Sigmoid colon (tissue), 7 donors: ENCODE measurements around the gene ABCB6. TPM values are rescaled to one million over a fixed set of nuclear protein-coding genes. Genes with fewer than 3 reads are reported as not detected.

ENCODE experiments used
- DNase-seq: peaks from one replicate; pipeline ENCODE4 v3.0.0-alpha.2; 2019
- H3K27ac ChIP-seq, 4 donors: fragments of 200-600 bp; sonication (generic); one replicate each; pipeline ENCODE4 v1.5.1; 2016 to 2019; ENCODE audit warnings: mild to moderate bottlenecking in 1 of 4
- H3K27me3 ChIP-seq, 3 donors: fragments of 200-600 bp; sonication (generic); one replicate each; pipeline ENCODE4 v1.5.1; 2019; ENCODE audit warnings: mild to moderate bottlenecking in 1 of 3
- H3K36me3 ChIP-seq, 4 donors: fragments of 200-600 bp; sonication (generic); one replicate each; pipeline ENCODE4 v1.5.1; 2016 to 2019
- H3K4me1 ChIP-seq, 4 donors: fragments of 200-600 bp; sonication (generic); one replicate each; pipeline ENCODE4 v1.5.1; 2017 to 2019
- H3K4me3 ChIP-seq, 4 donors: fragments of 200-600 bp; sonication (generic); one replicate each; pipeline ENCODE4 v1.5.1; 2017 to 2019; ENCODE audit warnings: mild to moderate bottlenecking in 2 of 4, moderate library complexity in 1 of 4
- H3K9me3 ChIP-seq, 4 donors: fragments of 200-600 bp in 3 of 4; sonication (generic) in 3 of 4; one replicate each; pipeline versions ENCODE4 v1.5.1 to v1.6.1; 2013 to 2019
- EP300 ChIP-seq, 4 donors: sonication (generic); formaldehyde crosslinking; IDR thresholded peaks; one replicate each; pipeline ENCODE4 v1.6.1; 2017; ENCODE audit warnings: antibody characterized with exemption in 4 of 4
- POLR2A ChIP-seq, 2 donors: fragments of 450-650 bp; IDR thresholded peaks; one replicate each; pipeline ENCODE4 v1.6.1; 2016; ENCODE audit warnings: antibody characterized with exemption in 2 of 2, mild to moderate bottlenecking in 2 of 2, moderate library complexity in 2 of 2
- POLR2AphosphoS5 ChIP-seq, 4 donors: sonication (generic); formaldehyde crosslinking; IDR thresholded peaks; one replicate each; pipeline ENCODE4 v1.6.1; 2017; ENCODE audit warnings: antibody characterized with exemption in 4 of 4
- WGBS, 2 donors: extraction: QIAGEN DNeasy Blood & Tissue Kit; methylation state at CpG; one replicate each; pipeline ENCODE4 v1.1.7; 2013; 5-methylcytosine and 5-hydroxymethylcytosine counted together
- intact Hi-C: fragments of 100-400 bp; cut with DNase I; formaldehyde crosslinking; loops from one replicate; pipeline ENCODE4 v1.15.1; 2023
- polyA plus RNA-seq, 3 donors: library from polyadenylated mRNA; stranded (reverse); fragments of 200-250 nt; gene quantifications; one replicate each; pipeline ENCODE4 v1.2.3, GENCODE V29; 2013
- total RNA-seq, 4 donors: library from RNA; depleted of rRNA; stranded (reverse); fragments of >200 nt; gene quantifications; one replicate each; pipeline ENCODE4 v1.1.0, GENCODE V29; 2016
- TF ChIP-seq, protein P1 (sequence below), 4 experiments: fragments of 450-650 bp in 3 of 4; fragments of 200-600 bp in 1 of 4; IDR thresholded peaks; one replicate each; pipeline ENCODE4 v1.5.1; 2016 to 2019; ENCODE audit warnings: antibody characterized with exemption in 4 of 4, mild to moderate bottlenecking in 3 of 4, moderate library complexity in 2 of 4
- donor health status: healthy with polysubstance abuse.
- donor health status: Bipolar disorder and iron deficiency.
- donor health status: healthy.

ABCB6 gene
- total and polyA plus RNA-seq, 7 donors: 4.8 to 39.3 (median 16.1) TPM; not detected in 1

DNA sequence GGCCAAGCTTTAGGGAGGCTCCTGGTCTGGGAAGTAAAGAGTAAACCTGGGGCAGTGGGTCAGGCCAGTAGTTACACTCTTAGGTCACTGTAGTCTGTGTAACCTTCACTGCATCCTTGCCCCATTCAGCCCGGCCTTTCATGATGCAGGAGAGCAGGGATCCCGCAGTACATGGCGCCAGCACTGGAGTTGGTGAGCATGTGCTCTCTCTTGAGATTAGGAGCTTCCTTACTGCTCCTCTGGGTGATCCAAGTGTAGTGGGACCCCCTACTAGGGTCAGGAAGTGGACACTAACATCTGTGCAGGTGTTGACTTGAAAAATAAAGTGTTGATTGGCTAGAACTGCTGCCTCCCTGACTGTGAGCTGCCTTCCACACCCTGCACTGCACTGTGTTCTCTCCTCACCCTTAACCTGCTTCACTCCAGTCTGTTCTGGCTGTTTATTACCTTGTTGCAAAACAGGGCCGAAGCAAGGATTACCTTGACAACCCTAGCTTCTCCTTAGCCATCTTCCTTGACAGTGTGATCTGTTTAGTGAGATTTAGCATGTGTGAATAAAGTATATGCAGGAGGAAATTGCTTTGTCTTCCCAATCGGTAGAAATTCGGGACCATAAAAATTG lies 35.5 kb downstream of the ABCB6 start:
- WGBS, 2 donors: 64 to 91% methylated on average over 6 of the region's 6 CpGs
- TF ChIP-seq EP300 (IDR thresholded peaks at IDR 0.05) (no peak), POLR2AphosphoS5 (IDR thresholded peaks at IDR 0.05) (no peak), POLR2A (IDR thresholded peaks at IDR 0.05) (no peak)
- TF ChIP-seq, protein P1, sequence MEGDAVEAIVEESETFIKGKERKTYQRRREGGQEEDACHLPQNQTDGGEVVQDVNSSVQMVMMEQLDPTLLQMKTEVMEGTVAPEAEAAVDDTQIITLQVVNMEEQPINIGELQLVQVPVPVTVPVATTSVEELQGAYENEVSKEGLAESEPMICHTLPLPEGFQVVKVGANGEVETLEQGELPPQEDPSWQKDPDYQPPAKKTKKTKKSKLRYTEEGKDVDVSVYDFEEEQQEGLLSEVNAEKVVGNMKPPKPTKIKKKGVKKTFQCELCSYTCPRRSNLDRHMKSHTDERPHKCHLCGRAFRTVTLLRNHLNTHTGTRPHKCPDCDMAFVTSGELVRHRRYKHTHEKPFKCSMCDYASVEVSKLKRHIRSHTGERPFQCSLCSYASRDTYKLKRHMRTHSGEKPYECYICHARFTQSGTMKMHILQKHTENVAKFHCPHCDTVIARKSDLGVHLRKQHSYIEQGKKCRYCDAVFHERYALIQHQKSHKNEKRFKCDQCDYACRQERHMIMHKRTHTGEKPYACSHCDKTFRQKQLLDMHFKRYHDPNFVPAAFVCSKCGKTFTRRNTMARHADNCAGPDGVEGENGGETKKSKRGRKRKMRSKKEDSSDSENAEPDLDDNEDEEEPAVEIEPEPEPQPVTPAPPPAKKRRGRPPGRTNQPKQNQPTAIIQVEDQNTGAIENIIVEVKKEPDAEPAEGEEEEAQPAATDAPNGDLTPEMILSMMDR (IDR thresholded peaks at IDR 0.05): no peak
- peaks cover 29 to 60% (median 40%) of the 10 kb centered on the region in 4 donors for H3K36me3 ChIP-seq
- H3K4me1 ChIP-seq: peaks cover 0 to 17% (median 16%) of the 10 kb centered on the region in 4 donors
- H3K4me3 ChIP-seq: no peak overlapping the region
- peak overlapping the region in 1 of 4 donors; percentile 6 for H3K27ac ChIP-seq
- H3K9me3 ChIP-seq: no peaks in the 10 kb centered on the region
- peak; percentile 48 for DNase-seq
- intact Hi-C loops: no loop called here
- no peaks in the 10 kb centered on the region for H3K27me3 ChIP-seq

DNA sequence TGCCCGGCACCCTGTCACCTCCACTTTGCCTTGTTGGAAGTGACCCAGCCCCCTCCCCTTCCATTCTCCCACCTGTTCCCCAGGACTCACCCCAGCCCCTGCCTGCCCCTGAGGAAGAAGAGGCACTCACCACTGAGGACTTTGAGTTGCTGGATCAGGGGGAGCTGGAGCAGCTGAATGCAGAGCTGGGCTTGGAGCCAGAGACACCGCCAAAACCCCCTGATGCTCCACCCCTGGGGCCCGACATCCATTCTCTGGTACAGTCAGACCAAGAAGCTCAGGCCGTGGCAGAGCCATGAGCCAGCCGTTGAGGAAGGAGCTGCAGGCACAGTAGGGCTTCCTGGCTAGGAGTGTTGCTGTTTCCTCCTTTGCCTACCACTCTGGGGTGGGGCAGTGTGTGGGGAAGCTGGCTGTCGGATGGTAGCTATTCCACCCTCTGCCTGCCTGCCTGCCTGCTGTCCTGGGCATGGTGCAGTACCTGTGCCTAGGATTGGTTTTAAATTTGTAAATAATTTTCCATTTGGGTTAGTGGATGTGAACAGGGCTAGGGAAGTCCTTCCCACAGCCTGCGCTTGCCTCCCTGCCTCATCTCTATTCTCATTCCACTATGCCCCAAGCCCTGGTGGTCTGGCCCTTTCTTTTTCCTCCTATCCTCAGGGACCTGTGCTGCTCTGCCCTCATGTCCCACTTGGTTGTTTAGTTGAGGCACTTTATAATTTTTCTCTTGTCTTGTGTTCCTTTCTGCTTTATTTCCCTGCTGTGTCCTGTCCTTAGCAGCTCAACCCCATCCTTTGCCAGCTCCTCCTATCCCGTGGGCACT lies 36.2 kb downstream of the ABCB6 start:
- WGBS, 2 donors: 41 to 71% methylated on average over 8 of the region's 8 CpGs
- Histone ChIP-seq H3K9me3 (no peaks in the 10 kb centered on the region), H3K36me3 (peaks cover 29 to 60% (median 40%) of the 10 kb centered on the region in 4 donors), H3K27me3 (no peaks in the 10 kb centered on the region), H3K4me1 (peaks cover 0 to 18% (median 16%) of the 10 kb centered on the region in 4 donors), H3K27ac (peak overlapping the region in 1 of 4 donors; percentile 6), H3K4me3 (no peak overlapping the region)
- no peak for TF ChIP-seq EP300 (IDR thresholded peaks at IDR 0.05)
- no peak for TF ChIP-seq POLR2A (IDR thresholded peaks at IDR 0.05)
- TF ChIP-seq, protein P1 (IDR thresholded peaks at IDR 0.05): no peak
- no peak for TF ChIP-seq POLR2AphosphoS5 (IDR thresholded peaks at IDR 0.05)
- DNase-seq: peak; percentile 58
- intact Hi-C loops: no loop called here

DNA sequence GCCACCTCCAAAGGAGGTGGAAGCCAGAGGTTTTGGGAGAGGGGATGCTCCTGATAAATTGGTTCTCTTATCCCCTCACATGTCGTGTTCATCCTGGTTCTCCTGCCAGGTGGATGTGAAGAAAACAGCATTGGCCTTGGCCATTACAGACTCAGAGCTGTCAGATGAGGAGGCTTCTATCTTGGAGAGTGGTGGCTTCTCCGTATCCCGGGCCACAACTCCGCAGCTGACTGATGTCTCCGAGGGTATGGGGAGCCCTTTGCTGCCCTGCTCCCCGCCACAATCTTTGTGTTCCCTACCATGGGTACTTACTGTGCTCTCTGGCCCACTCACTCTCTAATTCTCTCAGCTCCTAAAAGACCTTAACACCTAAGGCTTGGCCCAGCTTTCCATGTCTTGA lies 37.2 kb downstream of the ABCB6 start:
- Histone ChIP-seq H3K9me3 (no peaks in the 10 kb centered on the region), H3K27ac (no peak overlapping the region), H3K27me3 (no peaks in the 10 kb centered on the region), H3K4me1 (peaks cover 2 to 21% (median 16%) of the 10 kb centered on the region in 4 donors), H3K36me3 (peaks cover 29 to 60% (median 40%) of the 10 kb centered on the region in 4 donors), H3K4me3 (no peak overlapping the region)
- peak; percentile 30 for DNase-seq
- WGBS, 2 donors: 94 to 95% methylated on average over 6 of the region's 6 CpGs
- TF ChIP-seq, protein P1 (IDR thresholded peaks at IDR 0.05): no peak
- no peak for TF ChIP-seq POLR2A (IDR thresholded peaks at IDR 0.05)
- TF ChIP-seq EP300 (IDR thresholded peaks at IDR 0.05): no peak
- TF ChIP-seq POLR2AphosphoS5 (IDR thresholded peaks at IDR 0.05): no peak
- intact Hi-C loops: no loop called here

DNA sequence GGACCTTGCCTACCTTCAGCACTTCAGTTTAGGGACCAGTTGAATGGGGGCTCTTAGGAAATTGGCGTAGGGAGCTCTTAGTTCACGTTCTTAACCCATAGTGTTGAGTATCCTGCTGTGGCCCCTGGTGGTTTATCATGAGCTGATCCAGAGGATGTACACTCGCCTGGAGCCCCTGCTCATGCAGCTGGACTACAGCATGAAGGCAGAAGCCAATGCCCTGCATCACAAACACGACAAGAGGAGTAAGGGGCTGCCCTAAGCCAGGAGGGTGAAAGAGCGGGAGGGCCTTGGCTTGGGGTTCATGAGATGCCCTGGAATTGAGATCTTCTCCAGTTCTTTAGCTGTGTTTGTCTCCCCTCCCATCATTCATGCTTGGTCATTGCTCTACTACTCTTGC lies 37.8 kb downstream of the ABCB6 start:
- Histone ChIP-seq H3K27me3 (no peaks in the 10 kb centered on the region), H3K4me1 (peaks cover 2 to 24% (median 18%) of the 10 kb centered on the region in 4 donors), H3K27ac (no peak overlapping the region), H3K9me3 (no peaks in the 10 kb centered on the region), H3K36me3 (peaks cover 29 to 60% (median 40%) of the 10 kb centered on the region in 4 donors), H3K4me3 (no peak overlapping the region)
- 93 to 94% methylated on average over 5 of the region's 5 CpGs for WGBS, 2 donors
- DNase-seq: peak; percentile 40
- intact Hi-C loops: no loop called here
- no peak for TF ChIP-seq POLR2A (IDR thresholded peaks at IDR 0.05)
- no peak for TF ChIP-seq EP300 (IDR thresholded peaks at IDR 0.05)
- TF ChIP-seq, protein P1 (IDR thresholded peaks at IDR 0.05): no peak
- no peak for TF ChIP-seq POLR2AphosphoS5 (IDR thresholded peaks at IDR 0.05)
